Measurements from ENCODE around the gene LRSAM1. TPM values are rescaled to one million over a fixed set of nuclear protein-coding genes. Genes with fewer than 3 reads are reported as not detected.

The LRSAM1 gene
- total and polyA plus RNA-seq, 2 donors = 12.6 to 21.2 TPM

GRCh38 chr9:127514468-127514867 is 63.2 kb downstream of the LRSAM1 start:
- Histone ChIP-seq H3K4me1 (ENCODE audit: insufficient read depth) (no peaks in the 10 kb centered on the region), H3K4me3 (ENCODE audit: low read depth, low read length) (no peak overlapping the region), H3K27ac (ENCODE audit: low read depth) (no peak overlapping the region), H3K36me3 (ENCODE audit: insufficient read depth) (peaks cover 5% of the 10 kb centered on the region)
- DNase-seq (ENCODE audit: extremely low spot score) = no peak
- WGBS = 57% methylated on average over 2 of the region's 2 CpGs

- H3K36me3 ChIP-seq (ENCODE audit: insufficient read depth) = peaks cover 5% of the 10 kb centered on the region
- DNase-seq (ENCODE audit: extremely low spot score) = no peak
- 94% methylated on average over 26 of the region's 26 CpGs for WGBS
- H3K4me3 ChIP-seq (ENCODE audit: low read depth, low read length) = no peak overlapping the region
- no peaks in the 10 kb centered on the region for H3K4me1 ChIP-seq (ENCODE audit: insufficient read depth)
- no peak overlapping the region for H3K27ac ChIP-seq (ENCODE audit: low read depth)
Measured at GRCh38 chr9:127516835-127517607, 65.7 kb downstream of the LRSAM1 start.

- Histone ChIP-seq H3K4me3 (ENCODE audit: low read depth, low read length) (no peak overlapping the region), H3K27ac (ENCODE audit: low read depth) (no peak overlapping the region), H3K36me3 (ENCODE audit: insufficient read depth) (peaks cover 5% of the 10 kb centered on the region), H3K4me1 (ENCODE audit: insufficient read depth) (no peaks in the 10 kb centered on the region)
- 95% methylated on average over 11 of the region's 11 CpGs for WGBS
- no peak for DNase-seq (ENCODE audit: extremely low spot score)
Measured at GRCh38 chr9:127517620-127518019, 66.3 kb downstream of the LRSAM1 start.

GRCh38 chr9:127518091-127518856 is 67.0 kb downstream of the LRSAM1 start:
- no peak overlapping the region for H3K27ac ChIP-seq (ENCODE audit: low read depth)

GRCh38 chr9:127519301-127520166 is 68.2 kb downstream of the LRSAM1 start:
- WGBS = 75% methylated on average over 22 of the region's 22 CpGs
- Histone ChIP-seq H3K4me1 (ENCODE audit: insufficient read depth) (no peaks in the 10 kb centered on the region), H3K27ac (ENCODE audit: low read depth) (no peak overlapping the region), H3K36me3 (ENCODE audit: insufficient read depth) (peaks cover 8% of the 10 kb centered on the region), H3K4me3 (ENCODE audit: low read depth, low read length) (no peak overlapping the region)
- no peak for DNase-seq (ENCODE audit: extremely low spot score)

More at GRCh38 chr9:127518091-127518856, 67.0 kb downstream of the LRSAM1 start:
- WGBS = 81% methylated on average over 13 of the region's 13 CpGs
- Histone ChIP-seq H3K36me3 (ENCODE audit: insufficient read depth) (peaks cover 7% of the 10 kb centered on the region), H3K4me1 (ENCODE audit: insufficient read depth) (no peaks in the 10 kb centered on the region), H3K4me3 (ENCODE audit: low read depth, low read length) (no peak overlapping the region)
- no peak for DNase-seq (ENCODE audit: extremely low spot score)

- no peak for DNase-seq (ENCODE audit: extremely low spot score)
- Histone ChIP-seq H3K4me3 (ENCODE audit: low read depth, low read length) (no peak overlapping the region), H3K27ac (ENCODE audit: low read depth) (peak overlapping the region; percentile 77), H3K36me3 (ENCODE audit: insufficient read depth) (peaks cover 8% of the 10 kb centered on the region), H3K4me1 (ENCODE audit: insufficient read depth) (no peaks in the 10 kb centered on the region)
- WGBS = 44% methylated on average over 20 of the region's 20 CpGs
Measured at GRCh38 chr9:127520941-127521918, 69.9 kb downstream of the LRSAM1 start.

- Histone ChIP-seq H3K4me3 (ENCODE audit: low read depth, low read length) (no peak overlapping the region), H3K27ac (ENCODE audit: low read depth) (peak overlapping the region; percentile 77), H3K36me3 (ENCODE audit: insufficient read depth) (peaks cover 6% of the 10 kb centered on the region), H3K4me1 (ENCODE audit: insufficient read depth) (no peaks in the 10 kb centered on the region)
- 47% methylated on average over 5 of the region's 5 CpGs for WGBS
- DNase-seq (ENCODE audit: extremely low spot score) = no peak
Measured at GRCh38 chr9:127521919-127522304, 70.6 kb downstream of the LRSAM1 start.

- DNase-seq (ENCODE audit: extremely low spot score) = no peak
- no peaks in the 10 kb centered on the region for H3K4me1 ChIP-seq (ENCODE audit: insufficient read depth)
- H3K4me3 ChIP-seq (ENCODE audit: low read depth, low read length) = no peak overlapping the region
- WGBS = 83% methylated on average over 2 of the region's 2 CpGs
- H3K36me3 ChIP-seq (ENCODE audit: insufficient read depth) = peaks cover 2% of the 10 kb centered on the region
- H3K27ac ChIP-seq (ENCODE audit: low read depth) = peak overlapping the region; percentile 77
Measured at GRCh38 chr9:127522727-127523126, 71.4 kb downstream of the LRSAM1 start.

- no peaks in the 10 kb centered on the region for H3K4me1 ChIP-seq (ENCODE audit: insufficient read depth)
- H3K27ac ChIP-seq (ENCODE audit: low read depth) = no peak overlapping the region
- 94% methylated on average over 9 of the region's 9 CpGs for WGBS
- DNase-seq (ENCODE audit: extremely low spot score) = no peak
- no peak overlapping the region for H3K4me3 ChIP-seq (ENCODE audit: low read depth, low read length)
- H3K36me3 ChIP-seq (ENCODE audit: insufficient read depth) = peaks cover 2% of the 10 kb centered on the region
Measured at GRCh38 chr9:127523312-127523851, 72.1 kb downstream of the LRSAM1 start.

- no peak for DNase-seq (ENCODE audit: extremely low spot score)
- Histone ChIP-seq H3K36me3 (ENCODE audit: insufficient read depth) (peaks cover 2% of the 10 kb centered on the region), H3K27ac (ENCODE audit: low read depth) (no peak overlapping the region), H3K4me3 (ENCODE audit: low read depth, low read length) (no peak overlapping the region), H3K4me1 (ENCODE audit: insufficient read depth) (no peaks in the 10 kb centered on the region)
- WGBS = 57% methylated on average over 6 of the region's 6 CpGs
Measured at GRCh38 chr9:127524373-127524772, 73.1 kb downstream of the LRSAM1 start.

GRCh38 chr9:127525401-127526188 is 74.3 kb downstream of the LRSAM1 start:
- Histone ChIP-seq H3K4me1 (ENCODE audit: insufficient read depth) (no peaks in the 10 kb centered on the region), H3K27ac (ENCODE audit: low read depth) (no peak overlapping the region), H3K36me3 (ENCODE audit: insufficient read depth) (peaks cover 2% of the 10 kb centered on the region), H3K4me3 (ENCODE audit: low read depth, low read length) (no peak overlapping the region)
- WGBS = 92% methylated on average over 8 of the region's 8 CpGs
- no peak for DNase-seq (ENCODE audit: extremely low spot score)

All from urinary bladder (tissue), 4 donors.